ENCODE measurements around the gene CENPO.

DNA sequence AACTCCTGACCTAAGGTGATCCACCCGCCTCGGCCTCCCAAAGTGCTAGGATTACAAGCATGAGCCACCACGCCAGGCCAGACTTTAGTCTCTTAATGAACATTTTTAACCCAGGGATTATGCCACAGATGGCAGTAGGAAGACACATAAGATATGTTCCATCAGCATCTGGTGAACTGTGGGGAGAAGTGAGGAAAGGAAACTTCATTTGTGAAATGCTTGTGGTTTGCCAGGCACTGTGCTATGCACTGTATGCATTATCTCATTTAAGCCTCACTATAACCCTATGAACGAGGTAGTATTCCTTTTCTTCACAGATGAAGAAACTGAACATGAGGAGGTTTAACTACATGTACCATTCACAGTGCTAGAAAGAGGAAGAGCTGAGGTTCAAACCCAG, 29.4 kb upstream of the CENPO start:
- TF ChIP-seq CBFB (CRISPR knock-in tag; IDR thresholded peaks at IDR 0.05; ENCODE audit: low read depth) = no peak
- TF ChIP-seq OVOL2 (CRISPR knock-in tag; IDR thresholded peaks at IDR 0.05; ENCODE audit: borderline replicate concordance) = no peak
- TF ChIP-seq, protein P1, sequence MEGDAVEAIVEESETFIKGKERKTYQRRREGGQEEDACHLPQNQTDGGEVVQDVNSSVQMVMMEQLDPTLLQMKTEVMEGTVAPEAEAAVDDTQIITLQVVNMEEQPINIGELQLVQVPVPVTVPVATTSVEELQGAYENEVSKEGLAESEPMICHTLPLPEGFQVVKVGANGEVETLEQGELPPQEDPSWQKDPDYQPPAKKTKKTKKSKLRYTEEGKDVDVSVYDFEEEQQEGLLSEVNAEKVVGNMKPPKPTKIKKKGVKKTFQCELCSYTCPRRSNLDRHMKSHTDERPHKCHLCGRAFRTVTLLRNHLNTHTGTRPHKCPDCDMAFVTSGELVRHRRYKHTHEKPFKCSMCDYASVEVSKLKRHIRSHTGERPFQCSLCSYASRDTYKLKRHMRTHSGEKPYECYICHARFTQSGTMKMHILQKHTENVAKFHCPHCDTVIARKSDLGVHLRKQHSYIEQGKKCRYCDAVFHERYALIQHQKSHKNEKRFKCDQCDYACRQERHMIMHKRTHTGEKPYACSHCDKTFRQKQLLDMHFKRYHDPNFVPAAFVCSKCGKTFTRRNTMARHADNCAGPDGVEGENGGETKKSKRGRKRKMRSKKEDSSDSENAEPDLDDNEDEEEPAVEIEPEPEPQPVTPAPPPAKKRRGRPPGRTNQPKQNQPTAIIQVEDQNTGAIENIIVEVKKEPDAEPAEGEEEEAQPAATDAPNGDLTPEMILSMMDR (IDR thresholded peaks at IDR 0.05) = no peak
- TF ChIP-seq, protein P2, sequence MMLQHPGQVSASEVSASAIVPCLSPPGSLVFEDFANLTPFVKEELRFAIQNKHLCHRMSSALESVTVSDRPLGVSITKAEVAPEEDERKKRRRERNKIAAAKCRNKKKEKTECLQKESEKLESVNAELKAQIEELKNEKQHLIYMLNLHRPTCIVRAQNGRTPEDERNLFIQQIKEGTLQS (CRISPR knock-in tag; conservative IDR thresholded peaks at IDR 0.05) = no peak
